SU-DHL-6 (cell line): ENCODE data around the gene POLN.

ENCODE experiments used
- H2AFZ ChIP-seq: fragments of 200-600 bp; sonication (generic); 2 replicates; pipeline ENCODE4 v1.6.1; 2014; ENCODE audit warnings: low read depth, mild to moderate bottlenecking, moderate library complexity, mixed read lengths, antibody characterized with exemption, low read length; ENCODE audit not compliant: severe bottlenecking
- H3F3A ChIP-seq: fragments of 200-600 bp; shearing (Covaris generic); 2 replicates; pipeline ENCODE4 v1.6.0; 2016; ENCODE audit warnings: antibody characterized with exemption, mild to moderate bottlenecking; ENCODE audit not compliant: insufficient read depth
- H3K27ac ChIP-seq: fragments of 200-600 bp; sonication (generic); 2 replicates; pipeline ENCODE4 v1.5.1; 2016; ENCODE audit warnings: low read depth, mild to moderate bottlenecking, low read length, moderate library complexity, mixed read lengths
- H3K27me3 ChIP-seq: fragments of 200-600 bp; sonication (generic), shearing (Covaris generic); 2 replicates; pipeline ENCODE4 v1.6.0; 2014; ENCODE audit warnings: mild to moderate bottlenecking, low read length
- H3K36me3 ChIP-seq: fragments of 200-600 bp; sonication (generic); 2 replicates; pipeline ENCODE4 v1.6.1; 2014; ENCODE audit warnings: mild to moderate bottlenecking, low read length, mixed read lengths
- H3K4me2 ChIP-seq: fragments of 300-600, 200-600 bp; shearing (Covaris generic), sonication (generic); 2 replicates; pipeline ENCODE4 v1.6.0; 2014; ENCODE audit warnings: low read length, low read depth, mild to moderate bottlenecking; ENCODE audit not compliant: poor library complexity, severe bottlenecking
- H3K4me3 ChIP-seq: fragments of 200-600 bp; sonication (generic); 2 replicates; pipeline ENCODE4 v1.5.1; 2014; ENCODE audit warnings: antibody characterized with exemption, low read length, mild to moderate bottlenecking, mixed read lengths; ENCODE audit not compliant: insufficient read depth, poor library complexity, severe bottlenecking
- H3K79me2 ChIP-seq: fragments of 200-600 bp; sonication (generic); 2 replicates; pipeline ENCODE4 v1.6.1; 2014; ENCODE audit warnings: mild to moderate bottlenecking, low read length, moderate library complexity; ENCODE audit not compliant: insufficient read depth
- H3K9ac ChIP-seq: fragments of 200-600 bp; sonication (generic); 2 replicates; pipeline ENCODE4 v1.7.0; 2014; ENCODE audit warnings: mild to moderate bottlenecking, low read length
- H3K9me2 ChIP-seq: fragments of 200-600 bp; sonication (generic); replicated peaks from 2 replicates; pipeline ENCODE4 v1.6.1; 2014; ENCODE audit warnings: low read length; ENCODE audit not compliant: insufficient read depth
- H3K9me3 ChIP-seq: fragments of 200-600 bp; sonication (generic); 2 replicates; pipeline ENCODE4 v1.6.1; 2014; ENCODE audit warnings: low read length, mixed read lengths; ENCODE audit not compliant: insufficient read depth
- H4K20me1 ChIP-seq: fragments of 200-600 bp; sonication (generic); 2 replicates; pipeline ENCODE4 v1.6.1; 2014; ENCODE audit warnings: low read depth, mild to moderate bottlenecking, antibody characterized with exemption, low read length, moderate library complexity, mixed read lengths
- CTCF ChIP-seq: fragments of 200-600 bp; sonication (generic); IDR thresholded peaks from one replicate; pipeline ENCODE4 v1.5.1; 2017; ENCODE audit warnings: antibody characterized with exemption, mild to moderate bottlenecking, low read length, moderate library complexity; ENCODE audit not compliant: insufficient read depth, poor library complexity, severe bottlenecking
- EZH2phosphoT487 ChIP-seq: fragments of 200-600 bp; sonication (generic), shearing (Covaris generic); conservative IDR thresholded peaks from 2 replicates; pipeline ENCODE4 v1.6.1; 2018; ENCODE audit warnings: mild to moderate bottlenecking, antibody characterized with exemption, low read length, moderate library complexity, mixed read lengths

The POLN gene

GRCh38 chr4:2094545-2094944 lies 147.4 kb downstream of the POLN start:
- Histone ChIP-seq H4K20me1 (no peaks in the 10 kb centered on the region), H3K36me3 (no peaks in the 10 kb centered on the region), H3K9me3 (0 out of 2 replicates have a peak, but pooled peaks cover 11% of the 10 kb centered on the region), H3K4me2 (no peak overlapping the region), H3K4me3 (no peak overlapping the region), H2AFZ (no peak overlapping the region), H3F3A (no peaks in the 10 kb centered on the region), H3K27me3 (no peaks in the 10 kb centered on the region), H3K27ac (no peak overlapping the region), H3K9ac (no peak overlapping the region), H3K9me2 (no peaks in the 10 kb centered on the region), H3K79me2 (no peaks in the 10 kb centered on the region)
- no peak for TF ChIP-seq EZH2phosphoT487
- no peak for TF ChIP-seq CTCF

- TF ChIP-seq EZH2phosphoT487 (no peak), CTCF (no peak)
- Histone ChIP-seq H3F3A (no peaks in the 10 kb centered on the region), H3K9me2 (no peaks in the 10 kb centered on the region), H3K4me3 (no peak overlapping the region), H3K27me3 (no peaks in the 10 kb centered on the region), H3K36me3 (no peaks in the 10 kb centered on the region), H3K9me3 (0 out of 2 replicates have a peak, but pooled peaks cover 11% of the 10 kb centered on the region), H3K4me2 (no peak overlapping the region), H2AFZ (no peak overlapping the region), H4K20me1 (no peaks in the 10 kb centered on the region), H3K9ac (no peak overlapping the region), H3K27ac (no peak overlapping the region), H3K79me2 (no peaks in the 10 kb centered on the region)
Measured at GRCh38 chr4:2093265-2093664, 148.7 kb downstream of the POLN start.

GRCh38 chr4:2092669-2093053 lies 149.3 kb downstream of the POLN start:
- no peaks in the 10 kb centered on the region for H3K9me2 ChIP-seq
- no peaks in the 10 kb centered on the region for H3K79me2 ChIP-seq
- H3K4me2 ChIP-seq, result no peak overlapping the region
- no peaks in the 10 kb centered on the region for H3K27me3 ChIP-seq
- no peak overlapping the region for H3K4me3 ChIP-seq
- no peaks in the 10 kb centered on the region for H4K20me1 ChIP-seq
- no peak for TF ChIP-seq CTCF
- no peak for TF ChIP-seq EZH2phosphoT487
- 0 out of 2 replicates have a peak, but pooled peaks cover 11% of the 10 kb centered on the region for H3K9me3 ChIP-seq
- no peaks in the 10 kb centered on the region for H3F3A ChIP-seq
- no peak overlapping the region for H3K9ac ChIP-seq
- H3K27ac ChIP-seq, result no peak overlapping the region
- no peak overlapping the region for H2AFZ ChIP-seq
- H3K36me3 ChIP-seq, result no peaks in the 10 kb centered on the region
